LoVo (cell line): Measurements from ENCODE around the gene IGFL2.

Experiments
- DNase-seq: peaks from one replicate; pipeline ENCODE4 v3.0.0-alpha.2; 2016; ENCODE audit warnings: low spot score

The IGFL2 gene

GRCh38 chr19:46209051-46209450 lies 61.0 kb downstream of the IGFL2 start:
- DNase-seq: peak; percentile 58

GRCh38 chr19:46209472-46209871 lies 61.4 kb downstream of the IGFL2 start:
- DNase-seq: no peak

- no peak for DNase-seq
Measured at GRCh38 chr19:46210669-46211068, 62.6 kb downstream of the IGFL2 start.
